ENCODE measurements around the gene TMEM72.

DNA sequence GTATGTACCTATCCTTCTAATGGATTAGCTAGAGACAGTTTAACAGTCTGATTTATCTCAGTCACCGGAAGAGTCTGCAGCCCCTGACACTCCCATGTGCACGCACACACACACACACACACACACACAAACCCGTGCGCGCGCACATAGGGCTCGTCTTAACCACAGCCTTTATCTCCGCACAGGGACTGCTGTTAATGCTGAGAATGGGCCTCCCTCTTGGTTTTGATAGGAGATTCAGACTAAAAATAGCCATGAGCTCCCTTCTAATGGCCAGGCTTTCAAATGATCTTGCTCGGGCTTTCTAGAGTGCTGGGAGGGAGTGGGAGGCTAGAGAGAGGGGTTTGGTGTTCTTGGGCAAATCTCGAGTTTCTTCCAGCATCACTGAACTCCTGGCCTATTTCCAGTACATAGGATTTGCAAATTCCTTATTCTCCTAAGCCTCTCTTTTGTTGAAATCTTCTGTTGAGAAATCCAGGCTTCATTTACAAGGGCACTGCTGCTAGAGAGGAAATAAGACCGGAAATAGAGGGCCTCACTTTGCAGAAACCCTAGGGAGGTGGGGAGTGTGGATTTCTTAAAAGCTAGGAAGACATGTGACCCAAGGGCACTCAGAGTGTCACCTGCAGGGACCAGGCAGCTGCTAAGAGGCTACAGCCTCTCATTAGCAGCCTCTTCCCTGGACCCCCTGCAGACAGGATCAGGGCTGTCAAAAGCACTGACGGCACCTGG lies 2.4 kb downstream of the TMEM72 start:
- TF ChIP-seq, protein P1, sequence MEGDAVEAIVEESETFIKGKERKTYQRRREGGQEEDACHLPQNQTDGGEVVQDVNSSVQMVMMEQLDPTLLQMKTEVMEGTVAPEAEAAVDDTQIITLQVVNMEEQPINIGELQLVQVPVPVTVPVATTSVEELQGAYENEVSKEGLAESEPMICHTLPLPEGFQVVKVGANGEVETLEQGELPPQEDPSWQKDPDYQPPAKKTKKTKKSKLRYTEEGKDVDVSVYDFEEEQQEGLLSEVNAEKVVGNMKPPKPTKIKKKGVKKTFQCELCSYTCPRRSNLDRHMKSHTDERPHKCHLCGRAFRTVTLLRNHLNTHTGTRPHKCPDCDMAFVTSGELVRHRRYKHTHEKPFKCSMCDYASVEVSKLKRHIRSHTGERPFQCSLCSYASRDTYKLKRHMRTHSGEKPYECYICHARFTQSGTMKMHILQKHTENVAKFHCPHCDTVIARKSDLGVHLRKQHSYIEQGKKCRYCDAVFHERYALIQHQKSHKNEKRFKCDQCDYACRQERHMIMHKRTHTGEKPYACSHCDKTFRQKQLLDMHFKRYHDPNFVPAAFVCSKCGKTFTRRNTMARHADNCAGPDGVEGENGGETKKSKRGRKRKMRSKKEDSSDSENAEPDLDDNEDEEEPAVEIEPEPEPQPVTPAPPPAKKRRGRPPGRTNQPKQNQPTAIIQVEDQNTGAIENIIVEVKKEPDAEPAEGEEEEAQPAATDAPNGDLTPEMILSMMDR (IDR thresholded peaks at IDR 0.05; ENCODE audit: extremely low read depth in 1 of 2, insufficient read depth in 1 of 2, low read depth in 1 of 2, low read length in 2 of 2), result no peak
- TF ChIP-seq POLR2AphosphoS5 (IDR thresholded peaks at IDR 0.05; ENCODE audit: insufficient read depth, low read depth, low read length) (no peak), GATA2 (IDR thresholded peaks at IDR 0.05; ENCODE audit: insufficient read depth, insufficient read length, low read depth, low read length) (no peak), POLR2A (IDR thresholded peaks at IDR 0.05; ENCODE audit: low read depth, low read length) (no peak), MYC (IDR thresholded peaks at IDR 0.05; ENCODE audit: low read depth, low read length) (no peak), FOS (IDR thresholded peaks at IDR 0.05; ENCODE audit: borderline replicate concordance, insufficient read depth, low read length) (no peak)
